HEK293 (cell line): ENCODE measurements around the gene SYT13.

Experiments
- CTCF ChIA-PET: fragments of 350-600 bp; formaldehyde crosslinking; extraction: SDS; loops from one replicate; lab custom pipeline; 2021; ENCODE audit warnings: antibody characterized with exemption; lab: Yijun Ruan, JAX
- POLR2A ChIA-PET: fragments of 300-600 bp; formaldehyde crosslinking; extraction: SDS; loops from one replicate; lab custom pipeline; 2020; ENCODE audit warnings: antibody characterized with exemption, inconsistent platforms; lab: Yijun Ruan, JAX
- H3K27ac ChIP-seq: fragments of 200-500 bp; sonication (Bioruptor generic); 2 replicates; pipeline ENCODE4 v1.5.1; 2014; ENCODE audit warnings: low read depth, low read length, control low read depth, inconsistent platforms; ENCODE audit errors: extremely low read depth
- H3K36me3 ChIP-seq, 2 experiments: fragments of 200-500 bp in 1 of 2; sonication (Bioruptor generic) in 1 of 2; 1 replicate in 1 of 2; 2 replicates in 1 of 2; pipeline ENCODE4 v1.5.1; 2014 to 2017; ENCODE audit warnings: inconsistent platforms in 2 of 2, low read length in 2 of 2; ENCODE audit not compliant: control insufficient read depth in 2 of 2, insufficient read depth in 1 of 2
- H3K4me1 ChIP-seq: fragments of 200-500 bp; sonication (Bioruptor generic); 2 replicates; pipeline ENCODE4 v1.5.1; 2014; ENCODE audit warnings: mild to moderate bottlenecking, low read length, inconsistent platforms; ENCODE audit not compliant: control insufficient read depth, insufficient read depth
- H3K4me3 ChIP-seq: 2 replicates; pipeline ENCODE4 v1.5.1; 2011; ENCODE audit warnings: low read depth, mild to moderate bottlenecking, control low read depth, low read length, moderate library complexity
- H3K9me3 ChIP-seq: fragments of 200-500 bp; sonication (Bioruptor generic); 2 replicates; pipeline ENCODE4 v1.5.1; 2014; ENCODE audit warnings: low read depth, low read length, inconsistent platforms; ENCODE audit not compliant: control insufficient read depth, insufficient read depth
- ATF2 ChIP-seq: fragments of 450-650 bp; formaldehyde crosslinking; IDR thresholded peaks from 2 replicates; pipeline ENCODE4 v1.5.1; 2016; ENCODE audit warnings: missing biosample characterization, missing genetic modification characterization, low read depth
- BCL11A ChIP-seq: fragments of 450-650 bp; formaldehyde crosslinking; IDR thresholded peaks from 2 replicates; pipeline ENCODE4 v1.5.1; 2016; ENCODE audit warnings: low read depth, missing biosample characterization, missing genetic modification characterization
- CTCF ChIP-seq: fragments of 450-650 bp; formaldehyde crosslinking; IDR thresholded peaks from 2 replicates; pipeline ENCODE4 v1.5.1; 2016; ENCODE audit warnings: missing biosample characterization, missing genetic modification characterization
- FEZF1 ChIP-seq: fragments of 450-650 bp; formaldehyde crosslinking; IDR thresholded peaks from 2 replicates; pipeline ENCODE4 v1.5.1; 2016; ENCODE audit warnings: missing biosample characterization, missing genetic modification characterization
- GLI4 ChIP-seq: fragments of 450-650 bp; formaldehyde crosslinking; IDR thresholded peaks from 2 replicates; pipeline ENCODE4 v1.5.1; 2016; ENCODE audit warnings: missing biosample characterization, missing genetic modification characterization
- HOXA7 ChIP-seq: sonication (generic); formaldehyde crosslinking; IDR thresholded peaks from 2 replicates; pipeline ENCODE4 v1.8.1; 2022; ENCODE audit warnings: missing genetic modification reagents, borderline replicate concordance
- TRIM28 ChIP-seq: IDR thresholded peaks from 2 replicates; pipeline ENCODE4 v1.6.1; 2011; ENCODE audit warnings: low read length, control low read depth, borderline replicate concordance
- ZBTB7A ChIP-seq: fragments of 450-650 bp; formaldehyde crosslinking; IDR thresholded peaks from 2 replicates; pipeline ENCODE4 v1.5.1; 2016; ENCODE audit warnings: low read depth, missing biosample characterization, missing genetic modification characterization
- ZFP41 ChIP-seq: fragments of 450-650 bp; formaldehyde crosslinking; IDR thresholded peaks from 2 replicates; pipeline ENCODE4 v1.5.1; 2016; ENCODE audit warnings: missing biosample characterization, missing genetic modification characterization, borderline replicate concordance
- ZNF140 ChIP-seq: fragments of 450-650 bp; formaldehyde crosslinking; IDR thresholded peaks from 2 replicates; pipeline ENCODE4 v1.5.1; 2016; ENCODE audit warnings: missing biosample characterization, missing genetic modification characterization
- ZNF24 ChIP-seq: fragments of 450-650 bp; formaldehyde crosslinking; IDR thresholded peaks from 2 replicates; pipeline ENCODE4 v1.5.1; 2016; ENCODE audit warnings: missing biosample characterization, missing genetic modification characterization
- ZNF266 ChIP-seq: fragments of 450-650 bp; formaldehyde crosslinking; IDR thresholded peaks from 2 replicates; pipeline ENCODE4 v1.5.1; 2016; ENCODE audit warnings: missing biosample characterization, missing genetic modification characterization, low read depth
- ZNF292 ChIP-seq: fragments of 450-650 bp; formaldehyde crosslinking; IDR thresholded peaks from 2 replicates; pipeline ENCODE4 v1.5.1; 2016; ENCODE audit warnings: low read depth, missing biosample characterization, missing genetic modification characterization, borderline replicate concordance
- ZNF610 ChIP-seq: fragments of 450-650 bp; formaldehyde crosslinking; IDR thresholded peaks from 2 replicates; pipeline ENCODE4 v1.5.1; 2016; ENCODE audit warnings: missing biosample characterization, missing genetic modification characterization, borderline replicate concordance
- ZSCAN5A ChIP-seq: fragments of 450-650 bp; formaldehyde crosslinking; IDR thresholded peaks from 2 replicates; pipeline ENCODE4 v1.5.1; 2016; ENCODE audit warnings: missing biosample characterization, missing genetic modification characterization
- TF ChIP-seq, protein P1 (sequence below): fragments of 450-650 bp; formaldehyde crosslinking; IDR thresholded peaks from 2 replicates; pipeline ENCODE4 v1.5.1; 2016; ENCODE audit warnings: missing biosample characterization, missing genetic modification characterization, borderline replicate concordance
- TF ChIP-seq, protein P2 (sequence below): sonication (generic); formaldehyde crosslinking; IDR thresholded peaks from 2 replicates; pipeline ENCODE4 v1.8.1; 2022; ENCODE audit warnings: mild to moderate bottlenecking, moderate library complexity, missing genetic modification reagents
- TF ChIP-seq, protein P3 (sequence below): fragments of 450-650 bp; formaldehyde crosslinking; IDR thresholded peaks from 2 replicates; pipeline ENCODE4 v1.5.1; 2016; ENCODE audit warnings: missing biosample characterization, missing genetic modification characterization

Gene SYT13

GRCh38 chr11:45212566-45213315 lies 73.4 kb downstream of the SYT13 start:
- Histone ChIP-seq H3K27ac (no peak overlapping the region), H3K9me3 (no peaks in the 10 kb centered on the region), H3K4me3 (no peak overlapping the region), H3K4me1 (no peaks in the 10 kb centered on the region), H3K36me3 (peaks cover 0 to 4% of the 10 kb centered on the region in 2 experiments; a peak in 1 of 3 replicates)
- ChIA-PET CTCF (interaction anchor here (1.0 to 1.6 kb wide), 3 partner anchors 9 to 102 kb away, joined by 3 to 8 read pairs (median 3); no protein-coding TSS in a partner anchor), POLR2A (no interaction called here)
- TF ChIP-seq TRIM28 (no peak), BCL11A (tag by site-specific recombination) (no peak), ZSCAN5A (no peak), ZBTB7A (tag by site-specific recombination) (no peak), GLI4 (tag by site-specific recombination) (no peak), FEZF1 (tag by site-specific recombination) (no peak), ZNF266 (tag by site-specific recombination) (no peak), ZNF610 (no peak), CTCF (tag by site-specific recombination) (no peak), HOXA7 (CRISPR knock-in tag) (no peak), ZFP41 (no peak), ZNF292 (tag by site-specific recombination) (no peak), ATF2 (tag by site-specific recombination) (no peak), ZNF24 (tag by site-specific recombination) (no peak), ZNF140 (tag by site-specific recombination) (no peak)
- TF ChIP-seq, protein P1, sequence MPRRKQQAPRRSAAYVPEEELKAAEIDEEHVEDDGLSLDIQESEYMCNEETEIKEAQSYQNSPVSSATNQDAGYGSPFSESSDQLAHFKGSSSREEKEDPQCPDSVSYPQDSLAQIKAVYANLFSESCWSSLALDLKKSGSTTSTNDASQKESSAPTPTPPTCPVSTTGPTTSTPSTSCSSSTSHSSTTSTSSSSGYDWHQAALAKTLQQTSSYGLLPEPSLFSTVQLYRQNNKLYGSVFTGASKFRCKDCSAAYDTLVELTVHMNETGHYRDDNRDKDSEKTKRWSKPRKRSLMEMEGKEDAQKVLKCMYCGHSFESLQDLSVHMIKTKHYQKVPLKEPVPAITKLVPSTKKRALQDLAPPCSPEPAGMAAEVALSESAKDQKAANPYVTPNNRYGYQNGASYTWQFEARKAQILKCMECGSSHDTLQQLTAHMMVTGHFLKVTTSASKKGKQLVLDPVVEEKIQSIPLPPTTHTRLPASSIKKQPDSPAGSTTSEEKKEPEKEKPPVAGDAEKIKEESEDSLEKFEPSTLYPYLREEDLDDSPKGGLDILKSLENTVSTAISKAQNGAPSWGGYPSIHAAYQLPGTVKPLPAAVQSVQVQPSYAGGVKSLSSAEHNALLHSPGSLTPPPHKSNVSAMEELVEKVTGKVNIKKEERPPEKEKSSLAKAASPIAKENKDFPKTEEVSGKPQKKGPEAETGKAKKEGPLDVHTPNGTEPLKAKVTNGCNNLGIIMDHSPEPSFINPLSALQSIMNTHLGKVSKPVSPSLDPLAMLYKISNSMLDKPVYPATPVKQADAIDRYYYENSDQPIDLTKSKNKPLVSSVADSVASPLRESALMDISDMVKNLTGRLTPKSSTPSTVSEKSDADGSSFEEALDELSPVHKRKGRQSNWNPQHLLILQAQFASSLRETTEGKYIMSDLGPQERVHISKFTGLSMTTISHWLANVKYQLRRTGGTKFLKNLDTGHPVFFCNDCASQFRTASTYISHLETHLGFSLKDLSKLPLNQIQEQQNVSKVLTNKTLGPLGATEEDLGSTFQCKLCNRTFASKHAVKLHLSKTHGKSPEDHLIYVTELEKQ (tag by site-specific recombination) = no peak
- TF ChIP-seq, protein P2, sequence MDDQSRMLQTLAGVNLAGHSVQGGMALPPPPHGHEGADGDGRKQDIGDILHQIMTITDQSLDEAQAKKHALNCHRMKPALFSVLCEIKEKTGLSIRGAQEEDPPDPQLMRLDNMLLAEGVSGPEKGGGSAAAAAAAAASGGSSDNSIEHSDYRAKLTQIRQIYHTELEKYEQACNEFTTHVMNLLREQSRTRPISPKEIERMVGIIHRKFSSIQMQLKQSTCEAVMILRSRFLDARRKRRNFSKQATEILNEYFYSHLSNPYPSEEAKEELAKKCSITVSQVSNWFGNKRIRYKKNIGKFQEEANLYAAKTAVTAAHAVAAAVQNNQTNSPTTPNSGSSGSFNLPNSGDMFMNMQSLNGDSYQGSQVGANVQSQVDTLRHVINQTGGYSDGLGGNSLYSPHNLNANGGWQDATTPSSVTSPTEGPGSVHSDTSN (CRISPR knock-in tag) = no peak
- TF ChIP-seq, protein P3, sequence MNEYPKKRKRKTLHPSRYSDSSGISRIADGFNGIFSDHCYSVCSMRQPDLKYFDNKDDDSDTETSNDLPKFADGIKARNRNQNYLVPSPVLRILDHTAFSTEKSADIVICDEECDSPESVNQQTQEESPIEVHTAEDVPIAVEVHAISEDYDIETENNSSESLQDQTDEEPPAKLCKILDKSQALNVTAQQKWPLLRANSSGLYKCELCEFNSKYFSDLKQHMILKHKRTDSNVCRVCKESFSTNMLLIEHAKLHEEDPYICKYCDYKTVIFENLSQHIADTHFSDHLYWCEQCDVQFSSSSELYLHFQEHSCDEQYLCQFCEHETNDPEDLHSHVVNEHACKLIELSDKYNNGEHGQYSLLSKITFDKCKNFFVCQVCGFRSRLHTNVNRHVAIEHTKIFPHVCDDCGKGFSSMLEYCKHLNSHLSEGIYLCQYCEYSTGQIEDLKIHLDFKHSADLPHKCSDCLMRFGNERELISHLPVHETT (tag by site-specific recombination) = no peak
